GM10266 (cell line): ENCODE measurements around the gene MX2.

Experiments used
- DNase-seq: peaks from one replicate; pipeline ENCODE4 v3.0.0; 2012; ENCODE audit errors: extremely low spot score
- TF ChIP-seq, protein P1 (sequence below): IDR thresholded peaks from 2 replicates; pipeline ENCODE4 v1.5.1; 2012; ENCODE audit warnings: mild to moderate bottlenecking, low read depth; ENCODE audit not compliant: control insufficient read depth, insufficient read depth; ENCODE audit errors: missing control alignments

Gene MX2

DNA sequence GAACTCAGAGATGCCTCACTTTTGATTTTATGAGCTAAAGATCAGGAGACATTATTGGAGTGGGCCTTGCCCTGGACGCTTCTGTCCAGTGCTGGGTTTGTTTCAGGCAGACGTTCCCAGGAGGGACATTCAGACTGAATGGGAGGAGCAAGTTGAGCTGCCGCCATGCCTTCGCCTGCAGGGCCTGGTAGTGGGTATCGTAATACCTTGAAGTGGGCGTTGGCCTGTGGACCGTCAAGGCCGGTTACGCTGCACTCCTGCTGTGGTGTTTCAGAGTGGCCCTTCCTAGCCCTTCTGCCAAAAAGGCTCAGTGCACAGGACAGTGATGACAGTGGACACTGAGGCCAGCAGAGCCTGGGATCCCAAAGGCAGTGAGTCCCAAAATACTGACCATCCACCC lies 43.6 kb upstream of the MX2 start:
- TF ChIP-seq, protein P1, sequence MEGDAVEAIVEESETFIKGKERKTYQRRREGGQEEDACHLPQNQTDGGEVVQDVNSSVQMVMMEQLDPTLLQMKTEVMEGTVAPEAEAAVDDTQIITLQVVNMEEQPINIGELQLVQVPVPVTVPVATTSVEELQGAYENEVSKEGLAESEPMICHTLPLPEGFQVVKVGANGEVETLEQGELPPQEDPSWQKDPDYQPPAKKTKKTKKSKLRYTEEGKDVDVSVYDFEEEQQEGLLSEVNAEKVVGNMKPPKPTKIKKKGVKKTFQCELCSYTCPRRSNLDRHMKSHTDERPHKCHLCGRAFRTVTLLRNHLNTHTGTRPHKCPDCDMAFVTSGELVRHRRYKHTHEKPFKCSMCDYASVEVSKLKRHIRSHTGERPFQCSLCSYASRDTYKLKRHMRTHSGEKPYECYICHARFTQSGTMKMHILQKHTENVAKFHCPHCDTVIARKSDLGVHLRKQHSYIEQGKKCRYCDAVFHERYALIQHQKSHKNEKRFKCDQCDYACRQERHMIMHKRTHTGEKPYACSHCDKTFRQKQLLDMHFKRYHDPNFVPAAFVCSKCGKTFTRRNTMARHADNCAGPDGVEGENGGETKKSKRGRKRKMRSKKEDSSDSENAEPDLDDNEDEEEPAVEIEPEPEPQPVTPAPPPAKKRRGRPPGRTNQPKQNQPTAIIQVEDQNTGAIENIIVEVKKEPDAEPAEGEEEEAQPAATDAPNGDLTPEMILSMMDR, result no peak
- no peak for DNase-seq

DNA sequence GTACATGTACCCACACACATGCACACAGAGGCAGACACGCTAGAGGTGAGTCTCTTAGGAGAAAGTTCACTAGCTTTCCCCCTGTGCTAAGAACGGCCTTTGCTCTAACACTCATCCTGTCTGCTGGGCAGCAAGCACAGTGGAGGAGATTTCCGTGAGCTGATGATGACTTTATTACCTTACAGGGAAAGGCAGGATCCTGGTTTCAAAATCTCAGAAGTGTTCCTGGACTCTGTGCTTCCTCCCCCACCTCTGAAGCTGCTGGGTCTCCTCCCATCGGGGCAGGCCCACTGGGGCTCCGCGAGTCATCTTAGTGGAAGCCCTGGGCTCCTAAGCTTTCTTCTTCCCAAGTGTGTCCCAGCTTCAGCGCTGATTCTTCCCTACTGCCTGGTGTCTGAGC lies 42.6 kb upstream of the MX2 start:
- DNase-seq, result no peak
- TF ChIP-seq, protein P1, result no peak

DNA sequence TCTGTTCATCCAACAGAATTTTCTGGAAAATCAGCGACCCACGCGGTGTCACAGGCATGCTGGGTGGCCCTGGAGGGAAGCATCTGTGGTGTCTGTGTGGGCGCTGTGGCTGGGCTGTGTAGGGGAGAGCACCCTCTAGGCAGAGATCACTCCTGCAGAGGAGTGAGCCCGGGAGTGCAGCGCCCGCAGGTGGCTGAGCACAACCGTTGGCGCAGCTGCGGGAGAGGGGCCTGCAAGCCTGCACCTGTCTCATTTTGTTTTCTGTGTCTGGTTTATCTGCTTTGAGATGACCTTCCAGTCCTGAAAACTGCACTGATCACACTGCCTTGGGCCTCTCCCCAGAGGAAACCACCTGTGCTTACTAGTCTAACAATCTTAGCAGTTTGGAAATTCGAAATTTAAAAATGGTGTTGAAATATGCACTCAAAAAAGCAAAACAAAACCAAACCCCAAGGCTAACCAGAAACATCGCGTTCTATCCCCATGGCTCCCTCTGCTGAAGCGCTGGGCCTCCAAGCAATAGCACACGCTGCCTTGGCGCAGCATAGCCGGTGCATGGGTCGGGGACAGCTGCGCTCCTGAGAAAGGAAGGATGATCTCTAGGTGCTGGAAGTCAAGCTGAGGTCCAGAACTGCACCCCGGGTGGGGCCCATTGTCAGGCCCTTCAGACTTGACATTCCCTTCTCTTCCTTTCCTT lies 40.5 kb upstream of the MX2 start:
- DNase-seq, result no peak
- TF ChIP-seq, protein P1, result no peak

DNA sequence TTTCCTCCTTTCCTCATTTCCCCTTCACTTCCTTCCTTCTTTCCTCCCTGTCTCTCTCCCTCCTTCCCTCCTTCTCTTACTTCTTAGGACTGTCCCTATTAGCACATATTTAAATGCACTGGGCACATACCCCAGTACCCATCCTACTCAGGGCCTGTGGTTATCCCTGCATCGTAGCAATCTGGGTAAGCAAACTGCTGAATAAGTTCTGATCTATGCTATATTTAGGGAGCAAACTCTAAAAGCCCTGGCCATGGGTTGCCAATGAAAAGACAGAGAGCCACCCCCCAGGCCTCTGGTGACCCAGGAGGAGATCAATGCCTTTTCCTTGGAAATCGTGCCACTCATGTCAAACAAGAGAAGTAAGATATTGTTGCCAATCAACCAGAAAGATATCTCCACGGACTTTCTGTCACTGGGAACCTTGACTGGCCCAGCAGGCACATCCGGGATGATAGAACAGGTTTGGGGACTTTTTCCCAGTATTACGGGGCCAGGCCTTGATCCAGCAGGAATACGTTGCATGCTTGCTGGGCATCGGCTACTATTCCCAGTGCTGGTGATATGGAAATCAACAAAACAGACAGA lies 39.8 kb upstream of the MX2 start:
- DNase-seq, result no peak

DNA sequence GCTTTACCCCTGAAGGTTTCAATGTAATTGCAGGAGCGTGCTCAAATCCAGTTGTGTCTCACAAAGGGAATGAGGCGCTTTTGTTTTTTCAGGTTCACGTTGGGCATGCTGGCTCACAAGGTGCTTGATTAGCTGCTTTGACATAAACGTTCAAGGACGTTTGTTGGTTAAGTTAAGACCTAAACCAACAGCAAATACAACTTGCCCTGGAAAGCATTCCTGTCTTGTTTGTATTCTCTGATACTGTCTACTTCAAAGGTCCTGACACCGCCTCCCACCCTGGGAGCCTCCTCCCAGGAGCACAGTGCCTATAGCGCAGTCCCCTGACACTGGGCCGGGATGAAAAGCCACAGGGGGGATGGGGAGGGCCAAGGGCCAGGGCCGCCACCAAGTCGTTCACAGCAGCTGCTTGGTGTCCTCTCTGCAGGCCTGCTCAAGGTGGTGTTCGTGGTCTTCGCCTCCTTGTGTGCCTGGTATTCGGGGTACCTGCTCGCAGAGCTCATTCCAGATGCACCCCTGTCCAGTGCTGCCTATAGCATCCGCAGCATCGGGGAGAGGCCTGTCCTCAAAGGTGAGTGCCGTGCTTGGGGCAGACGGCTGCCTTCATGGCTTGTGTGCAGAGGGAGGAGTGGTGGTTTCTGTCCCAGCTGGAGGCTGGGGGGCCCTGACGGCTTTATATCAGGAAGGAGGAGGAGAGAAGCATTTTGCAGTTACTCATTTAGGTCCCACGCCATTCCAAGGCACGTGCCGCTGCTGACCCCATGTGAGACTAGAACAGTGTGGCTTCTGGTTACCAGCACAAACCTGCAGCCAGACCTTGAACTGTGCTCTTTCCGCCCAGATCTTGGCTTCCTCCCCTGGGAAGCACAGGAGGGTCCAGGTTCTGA lies 39.1 kb upstream of the MX2 start:
- TF ChIP-seq, protein P1, result no peak
- no peak for DNase-seq

More for the DNA sequence above, 39.8 kb upstream of the MX2 start:
- TF ChIP-seq, protein P1, result no peak

DNA sequence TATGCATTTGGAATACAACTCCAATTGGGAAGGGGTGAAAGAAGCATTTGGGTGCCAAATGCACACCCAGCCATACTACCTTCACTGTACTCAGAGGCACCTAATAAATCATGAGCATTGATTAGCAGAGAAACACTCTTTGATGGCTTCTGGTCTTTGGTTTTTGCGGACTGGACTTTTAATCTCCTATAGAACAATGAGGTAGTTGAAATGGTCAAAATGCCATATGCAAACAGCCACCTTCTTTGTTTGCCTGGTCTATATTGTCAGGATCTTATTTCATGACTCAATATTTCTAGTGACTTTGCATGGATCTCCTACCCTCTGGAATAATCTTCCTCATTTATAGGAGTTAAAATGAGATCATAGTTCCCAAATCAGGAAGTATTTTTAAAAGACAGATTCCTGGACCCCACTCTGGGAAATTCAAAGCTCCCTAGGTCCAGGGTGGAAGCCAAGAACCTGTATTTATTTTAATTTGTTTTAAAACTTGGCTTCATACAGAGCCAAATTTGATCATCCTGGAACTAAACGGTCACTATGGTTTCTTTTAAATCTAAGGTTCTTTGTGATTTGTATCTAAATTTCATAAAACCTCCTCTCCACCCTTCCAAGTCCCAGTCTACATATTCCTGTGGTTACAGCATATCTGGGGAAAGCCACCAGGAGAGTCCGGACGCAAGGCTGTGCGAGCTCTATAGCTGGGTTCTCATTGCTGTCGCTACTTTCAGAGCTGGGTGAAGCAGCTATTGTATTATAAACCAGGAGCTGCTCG lies 36.5 kb upstream of the MX2 start:
- no peak for DNase-seq
- TF ChIP-seq, protein P1, result no peak
